ENCODE data around the gene NSUN7.
A peak's percentile ranks its signal among the peaks of the same experiment; 100 is the strongest.

NSUN7 gene

DNA sequence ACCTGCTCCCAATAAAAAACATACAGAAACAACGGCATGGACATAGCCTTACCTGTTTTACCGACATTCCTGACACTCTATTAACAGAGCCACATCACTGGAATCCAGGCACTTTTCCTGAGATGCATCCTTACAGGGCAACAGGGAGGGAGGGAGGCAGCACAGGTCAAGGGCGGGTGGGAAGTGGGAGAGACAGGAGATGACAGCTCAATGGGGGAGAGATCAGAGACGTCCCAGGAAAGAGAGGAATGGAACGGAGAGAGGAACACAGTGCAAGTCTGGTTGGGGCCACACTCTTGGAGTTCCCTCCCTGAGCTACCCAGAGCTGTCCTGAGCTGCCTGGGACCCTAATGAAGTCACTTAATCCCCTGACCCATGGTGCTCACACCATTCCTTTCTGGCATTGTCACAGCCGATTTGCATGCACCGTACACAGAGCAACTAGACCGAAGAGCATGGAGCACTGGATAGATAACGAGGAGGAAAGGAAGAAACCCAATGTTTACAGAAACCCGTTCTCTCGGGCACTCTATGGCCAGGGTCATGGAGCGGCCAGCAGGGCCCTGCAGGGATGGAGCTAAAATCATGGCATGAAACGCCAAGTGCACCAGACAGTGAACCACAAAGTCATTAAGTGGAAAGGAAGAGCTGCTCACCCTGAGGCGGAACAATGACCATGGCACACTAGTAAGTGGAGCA is 93.1 kb downstream of the NSUN7 start:
- H3K36me3 Mint-ChIP-seq, result no peaks in the 10 kb centered on the region
- H3K9me3 Mint-ChIP-seq (ENCODE audit: low read depth), result no peaks in the 10 kb centered on the region
- H3K27me3 Mint-ChIP-seq, result peaks cover 6% of the 10 kb centered on the region
- H3K27ac Mint-ChIP-seq, result no peak overlapping the region
- no peaks in the 10 kb centered on the region for H3K4me1 Mint-ChIP-seq (ENCODE audit: low read depth)
- H3K4me3 Mint-ChIP-seq, result no peak overlapping the region

DNA sequence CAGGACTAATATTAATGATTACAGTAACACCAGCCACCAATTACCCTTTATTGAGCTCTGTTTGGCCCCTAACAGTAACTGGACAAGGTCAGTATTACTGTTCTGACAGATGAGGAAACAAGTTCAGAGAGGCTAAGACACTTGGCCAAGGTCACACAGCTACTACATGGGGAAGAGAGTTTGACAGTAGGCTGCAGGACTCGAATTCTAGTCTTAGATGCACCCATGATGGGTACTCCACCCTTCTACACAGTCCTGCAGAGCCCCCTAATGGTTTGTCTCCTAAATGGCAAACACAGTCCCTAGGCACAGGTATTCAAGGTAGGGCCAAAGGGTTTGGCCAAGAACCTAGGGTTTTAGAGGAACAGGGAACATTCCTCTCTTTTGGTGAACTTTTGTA is 93.9 kb downstream of the NSUN7 start:
- Mint-ChIP-seq H3K4me3 (no peak overlapping the region), H3K4me1 (ENCODE audit: low read depth) (no peaks in the 10 kb centered on the region), H3K27ac (no peak overlapping the region), H3K36me3 (no peaks in the 10 kb centered on the region), H3K9me3 (ENCODE audit: low read depth) (no peaks in the 10 kb centered on the region), H3K27me3 (peaks cover 6% of the 10 kb centered on the region)

DNA sequence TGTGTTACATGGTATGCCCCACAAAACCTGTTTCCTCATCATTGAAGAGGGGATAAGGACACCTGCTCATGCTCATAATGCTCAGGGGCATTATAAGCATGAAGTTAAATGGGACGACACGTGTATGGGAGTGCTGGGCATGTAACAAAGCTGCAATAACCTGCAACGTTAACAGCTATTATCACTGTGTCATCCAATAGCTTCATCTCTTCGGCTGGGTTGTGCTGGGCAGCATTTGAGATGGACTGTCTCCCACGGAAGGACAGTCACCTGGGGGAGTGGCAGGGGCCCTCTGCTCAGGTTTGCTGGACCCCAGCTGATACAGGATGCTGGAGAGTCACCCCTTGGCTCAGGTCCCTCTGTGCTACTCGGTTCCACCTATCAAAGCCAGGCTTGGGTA is 94.5 kb downstream of the NSUN7 start:
- Mint-ChIP-seq H3K4me3 (no peak overlapping the region), H3K27ac (no peak overlapping the region), H3K36me3 (no peaks in the 10 kb centered on the region), H3K9me3 (ENCODE audit: low read depth) (no peaks in the 10 kb centered on the region), H3K4me1 (ENCODE audit: low read depth) (no peaks in the 10 kb centered on the region), H3K27me3 (peaks cover 5% of the 10 kb centered on the region)

GRCh38 chr4:40845154-40845835 is 95.5 kb downstream of the NSUN7 start:
- Mint-ChIP-seq H3K4me1 (ENCODE audit: low read depth) (no peaks in the 10 kb centered on the region), H3K27me3 (peaks cover 4% of the 10 kb centered on the region), H3K36me3 (no peaks in the 10 kb centered on the region), H3K27ac (no peak overlapping the region), H3K9me3 (ENCODE audit: low read depth) (no peaks in the 10 kb centered on the region), H3K4me3 (no peak overlapping the region)

- H3K36me3 Mint-ChIP-seq, result no peaks in the 10 kb centered on the region
- H3K27me3 Mint-ChIP-seq, result peaks cover 8% of the 10 kb centered on the region
- no peaks in the 10 kb centered on the region for H3K9me3 Mint-ChIP-seq (ENCODE audit: low read depth)
- H3K27ac Mint-ChIP-seq, result no peak overlapping the region
- H3K4me3 Mint-ChIP-seq, result no peak overlapping the region
- H3K4me1 Mint-ChIP-seq (ENCODE audit: low read depth), result no peaks in the 10 kb centered on the region
Observed at GRCh38 chr4:40846532-40846931, 96.8 kb downstream of the NSUN7 start.

GRCh38 chr4:40848251-40848650 is 98.5 kb downstream of the NSUN7 start:
- Mint-ChIP-seq H3K4me3 (no peak overlapping the region), H3K27ac (no peak overlapping the region)

GRCh38 chr4:40848940-40849339 is 99.2 kb downstream of the NSUN7 start:
- H3K4me1 Mint-ChIP-seq (ENCODE audit: low read depth), result no peaks in the 10 kb centered on the region
- H3K4me3 Mint-ChIP-seq, result no peak overlapping the region
- peaks cover 14% of the 10 kb centered on the region for H3K27me3 Mint-ChIP-seq
- no peaks in the 10 kb centered on the region for H3K9me3 Mint-ChIP-seq (ENCODE audit: low read depth)
- H3K27ac Mint-ChIP-seq, result no peak overlapping the region
- H3K36me3 Mint-ChIP-seq, result no peaks in the 10 kb centered on the region

More at GRCh38 chr4:40848251-40848650, 98.5 kb downstream of the NSUN7 start:
- no peaks in the 10 kb centered on the region for H3K9me3 Mint-ChIP-seq (ENCODE audit: low read depth)
- no peaks in the 10 kb centered on the region for H3K36me3 Mint-ChIP-seq
- H3K4me1 Mint-ChIP-seq (ENCODE audit: low read depth), result no peaks in the 10 kb centered on the region
- peaks cover 11% of the 10 kb centered on the region for H3K27me3 Mint-ChIP-seq

DNA sequence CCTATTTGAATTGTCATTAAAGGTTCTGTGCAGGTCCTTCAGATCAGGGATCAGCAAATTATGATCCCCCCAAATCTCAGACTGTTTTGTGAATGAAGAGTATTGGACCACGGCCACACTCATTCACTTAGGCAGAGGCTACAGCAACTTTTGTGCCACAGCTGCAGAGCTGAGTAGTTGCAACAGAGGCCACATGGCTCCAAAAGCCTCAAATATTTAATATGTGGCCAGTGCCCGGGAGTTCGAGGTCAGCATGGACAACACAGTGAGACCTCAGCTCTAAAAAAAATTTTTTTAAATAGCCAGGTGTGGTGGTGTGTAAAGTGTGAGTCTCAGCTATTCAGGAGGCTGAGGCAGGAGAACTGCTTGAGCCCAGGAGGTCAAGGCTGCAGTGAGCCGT is 100.7 kb downstream of the NSUN7 start:
- no peak overlapping the region for H3K27ac Mint-ChIP-seq
- H3K9me3 Mint-ChIP-seq (ENCODE audit: low read depth), result no peaks in the 10 kb centered on the region
- no peak overlapping the region for H3K4me3 Mint-ChIP-seq
- peaks cover 23% of the 10 kb centered on the region for H3K27me3 Mint-ChIP-seq
- H3K36me3 Mint-ChIP-seq, result no peaks in the 10 kb centered on the region
- no peaks in the 10 kb centered on the region for H3K4me1 Mint-ChIP-seq (ENCODE audit: low read depth)

DNA sequence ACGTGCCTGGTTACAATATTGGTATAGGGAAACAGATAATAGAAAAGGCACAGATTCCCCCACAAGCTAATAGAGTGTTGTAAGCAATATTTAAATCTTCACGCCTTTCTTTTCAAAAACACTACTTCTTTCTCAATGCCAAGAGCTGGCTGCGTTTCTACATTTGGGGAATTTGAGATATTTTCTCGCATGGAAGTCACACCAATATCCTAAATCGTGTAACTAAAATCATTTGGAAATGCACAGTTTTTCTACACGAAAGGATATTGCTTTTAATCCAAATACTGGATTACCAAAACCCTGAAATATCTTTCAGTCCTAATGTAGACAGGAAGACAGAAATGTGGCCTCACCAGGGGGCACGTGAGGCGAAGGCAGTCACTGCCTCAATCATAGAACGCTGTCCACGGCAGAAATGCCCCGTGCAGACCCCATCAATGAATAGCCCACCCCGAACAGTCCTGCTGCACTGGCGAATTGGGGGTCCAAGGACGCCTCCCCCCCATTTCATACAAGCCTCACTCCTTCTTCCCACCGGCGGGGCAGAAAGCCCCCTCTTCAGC is 106.6 kb downstream of the NSUN7 start:
- peak overlapping the region; percentile 72 for H3K4me3 Mint-ChIP-seq
- no peaks in the 10 kb centered on the region for H3K9me3 Mint-ChIP-seq (ENCODE audit: low read depth)
- peaks cover 15% of the 10 kb centered on the region for H3K4me1 Mint-ChIP-seq (ENCODE audit: low read depth)
- H3K27ac Mint-ChIP-seq, result no peak overlapping the region
- H3K27me3 Mint-ChIP-seq, result peaks cover 34% of the 10 kb centered on the region
- H3K36me3 Mint-ChIP-seq, result no peaks in the 10 kb centered on the region

GRCh38 chr4:40856840-40857362 is 107.1 kb downstream of the NSUN7 start:
- no peak overlapping the region for H3K27ac Mint-ChIP-seq
- no peaks in the 10 kb centered on the region for H3K9me3 Mint-ChIP-seq (ENCODE audit: low read depth)
- peaks cover 15% of the 10 kb centered on the region for H3K4me1 Mint-ChIP-seq (ENCODE audit: low read depth)
- H3K4me3 Mint-ChIP-seq, result peak overlapping the region; percentile 75
- H3K36me3 Mint-ChIP-seq, result no peaks in the 10 kb centered on the region
- peaks cover 34% of the 10 kb centered on the region for H3K27me3 Mint-ChIP-seq

GRCh38 chr4:40857956-40858355 is 108.2 kb downstream of the NSUN7 start:
- Mint-ChIP-seq H3K4me1 (ENCODE audit: low read depth) (peaks cover 15% of the 10 kb centered on the region), H3K27me3 (peaks cover 30% of the 10 kb centered on the region), H3K36me3 (no peaks in the 10 kb centered on the region), H3K4me3 (no peak overlapping the region), H3K9me3 (ENCODE audit: low read depth) (no peaks in the 10 kb centered on the region), H3K27ac (no peak overlapping the region)

- Mint-ChIP-seq H3K27me3 (peaks cover 23% of the 10 kb centered on the region), H3K4me3 (no peak overlapping the region)
Observed at GRCh38 chr4:40858962-40859361, 109.2 kb downstream of the NSUN7 start.

More at GRCh38 chr4:40858962-40859361, 109.2 kb downstream of the NSUN7 start:
- H3K9me3 Mint-ChIP-seq (ENCODE audit: low read depth), result no peaks in the 10 kb centered on the region
- peaks cover 15% of the 10 kb centered on the region for H3K4me1 Mint-ChIP-seq (ENCODE audit: low read depth)
- no peak overlapping the region for H3K27ac Mint-ChIP-seq
- H3K36me3 Mint-ChIP-seq, result no peaks in the 10 kb centered on the region

Measured in activated naive CD8-positive, alpha-beta T cell (primary cell).